ENCODE results near the gene FERMT3. TPM values are rescaled to one million over a fixed set of nuclear protein-coding genes. Genes with fewer than 3 reads are reported as not detected.

Gene FERMT3
- total and polyA plus RNA-seq, 5 donors: 5.2 to 17.5 (median 10.9) TPM

DNA sequence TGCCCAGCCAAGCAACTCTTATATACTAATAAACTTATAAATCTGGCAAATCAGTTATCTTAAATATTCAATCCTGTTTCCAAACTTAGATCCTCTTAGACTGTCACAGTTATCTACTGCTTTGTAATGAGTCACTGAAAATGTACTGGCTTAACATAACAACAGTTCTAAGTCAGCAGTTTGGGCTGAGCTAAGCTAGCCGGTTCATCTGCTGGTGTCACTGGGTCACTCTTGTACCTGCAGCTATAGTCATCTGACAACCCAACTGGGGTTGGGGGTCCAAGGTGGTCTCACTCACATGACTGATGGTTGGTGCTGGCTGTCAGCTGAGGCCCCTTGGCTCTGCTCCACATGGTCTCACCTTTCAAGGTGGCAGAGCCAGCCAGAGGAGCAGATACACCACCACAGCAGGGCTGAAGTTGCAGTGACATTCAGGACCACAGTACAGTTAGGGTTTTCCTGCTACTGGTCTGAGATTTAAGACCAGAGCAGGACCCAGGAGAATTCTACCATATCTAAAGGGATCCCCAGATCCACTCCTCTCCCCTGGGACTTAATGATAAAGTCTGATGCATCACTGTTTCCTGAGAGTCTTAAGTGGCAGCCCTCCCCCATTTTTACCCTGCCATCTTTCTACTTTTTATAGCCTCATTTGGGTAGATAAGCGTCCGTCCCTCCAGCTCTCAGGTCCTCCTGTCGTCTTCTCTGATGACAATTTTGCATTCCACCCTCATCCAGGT lies 32.7 kb upstream of the FERMT3 start:
- Histone ChIP-seq H3K4me3 (ENCODE audit: low read length) (no peak overlapping the region), H3K4me1 (ENCODE audit: control insufficient read depth, insufficient read depth, low read length) (no peaks in the 10 kb centered on the region), H3K27ac (ENCODE audit: low read length) (no peak overlapping the region), H3K9me3 (ENCODE audit: control insufficient read depth, low read length) (no peaks in the 10 kb centered on the region), H3K27me3 (ENCODE audit: control insufficient read depth, insufficient read depth) (no peaks in the 10 kb centered on the region)
- intact Hi-C loops (cut with DNase I): no loop called here
- peak in 1 of 2 donors; percentile 32 for ATAC-seq
- 86% methylated on average over 4 of the region's 4 CpGs for WGBS
- DNase-seq: no peak

DNA sequence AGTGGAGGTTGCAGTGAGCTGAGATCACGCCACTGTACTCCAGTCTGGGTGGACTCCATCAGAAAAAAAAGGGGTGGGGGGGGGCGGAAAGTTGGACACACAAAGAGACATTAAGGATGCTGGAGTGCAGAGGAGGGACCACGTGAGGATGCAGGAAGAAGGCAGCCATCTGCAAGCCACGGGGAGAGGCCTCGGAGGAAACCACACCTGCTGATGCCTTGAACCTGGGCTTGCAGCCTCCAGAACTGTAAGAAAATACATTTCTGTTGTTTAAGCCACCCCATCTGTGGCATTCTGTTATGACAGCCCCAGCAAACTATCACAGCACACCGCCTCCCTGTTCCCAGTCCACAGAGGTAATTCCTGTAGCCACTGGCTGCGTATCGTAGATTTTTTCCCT lies 29.8 kb upstream of the FERMT3 start:
- intact Hi-C loops (cut with DNase I): no loop called here
- DNase-seq: no peak
- no peak overlapping the region for H3K27ac ChIP-seq (ENCODE audit: low read length)
- 86% methylated on average over 8 of the region's 8 CpGs for WGBS
- no peak overlapping the region for H3K4me3 ChIP-seq (ENCODE audit: low read length)
- H3K9me3 ChIP-seq (ENCODE audit: control insufficient read depth, low read length): no peaks in the 10 kb centered on the region
- no peak for ATAC-seq
- no peaks in the 10 kb centered on the region for H3K27me3 ChIP-seq (ENCODE audit: control insufficient read depth, insufficient read depth)
- H3K4me1 ChIP-seq (ENCODE audit: control insufficient read depth, insufficient read depth, low read length): peaks cover 4% of the 10 kb centered on the region

DNA sequence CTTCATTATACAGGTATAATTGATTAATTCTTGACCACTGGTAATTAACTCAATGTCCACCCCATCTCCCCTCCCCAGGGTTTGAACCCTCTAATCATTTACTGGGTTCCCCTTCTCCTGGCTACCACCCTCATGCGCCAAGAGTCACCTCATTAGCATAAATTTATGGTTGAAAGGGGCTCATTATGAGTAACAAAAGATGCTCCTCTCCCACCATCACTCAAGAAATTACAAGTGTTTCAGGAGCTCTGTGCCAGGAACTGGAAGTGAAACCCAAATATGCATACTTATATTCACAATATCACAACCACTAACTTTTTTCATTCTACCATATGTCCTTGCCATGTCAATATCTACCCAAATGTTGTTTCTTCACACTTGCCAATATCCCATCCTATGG lies 28.3 kb upstream of the FERMT3 start:
- Histone ChIP-seq H3K9me3 (ENCODE audit: control insufficient read depth, low read length) (no peaks in the 10 kb centered on the region), H3K27me3 (ENCODE audit: control insufficient read depth, insufficient read depth) (no peaks in the 10 kb centered on the region), H3K27ac (ENCODE audit: low read length) (no peak overlapping the region), H3K4me1 (ENCODE audit: control insufficient read depth, insufficient read depth, low read length) (peaks cover 4% of the 10 kb centered on the region), H3K4me3 (ENCODE audit: low read length) (no peak overlapping the region)
- DNase-seq: no peak
- intact Hi-C loops (cut with DNase I): no loop called here
- 94% methylated on average over 1 of the region's 1 CpG for WGBS
- ATAC-seq: no peak

DNA sequence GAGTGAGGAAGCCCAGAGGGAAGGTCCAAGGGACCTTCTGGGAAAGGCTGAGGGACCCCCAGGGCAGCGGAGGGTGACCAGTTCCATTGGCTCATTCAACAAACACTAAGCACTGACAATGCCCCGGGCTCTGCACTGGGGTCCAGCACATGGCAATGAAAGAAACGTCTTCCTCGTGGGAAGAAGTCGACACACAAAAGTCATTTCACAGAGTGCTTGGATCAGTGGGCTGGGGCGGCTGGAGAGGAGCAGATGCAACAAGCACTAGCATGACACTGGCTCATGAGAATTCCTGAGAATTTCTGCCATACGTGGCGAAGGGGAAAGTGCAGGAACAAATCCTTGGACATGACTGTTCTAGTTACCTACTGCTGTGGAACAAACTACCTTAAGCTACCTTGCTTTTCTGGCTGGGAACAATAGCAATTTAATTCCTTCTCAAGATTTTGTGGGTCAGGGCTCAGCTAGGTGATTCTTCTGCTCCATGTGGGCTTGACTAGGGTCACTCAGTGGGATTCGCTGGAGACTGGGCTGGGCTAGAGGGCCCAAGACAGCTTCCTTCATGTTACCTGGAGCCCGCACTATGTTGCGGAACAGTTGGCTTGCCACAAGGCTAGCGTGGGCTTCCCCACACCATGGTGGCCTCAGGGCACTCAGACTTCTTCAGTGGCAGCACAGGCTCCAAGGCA lies 27.4 kb upstream of the FERMT3 start:
- Histone ChIP-seq H3K9me3 (ENCODE audit: control insufficient read depth, low read length) (no peaks in the 10 kb centered on the region), H3K27ac (ENCODE audit: low read length) (no peak overlapping the region), H3K4me1 (ENCODE audit: control insufficient read depth, insufficient read depth, low read length) (peaks cover 8% of the 10 kb centered on the region), H3K27me3 (ENCODE audit: control insufficient read depth, insufficient read depth) (no peaks in the 10 kb centered on the region), H3K4me3 (ENCODE audit: low read length) (no peak overlapping the region)
- ATAC-seq (no peak), DNase-seq (peak in 1 of 3 donors; percentile 37)
- intact Hi-C loops (cut with DNase I): no loop called here
- WGBS: 96% methylated on average over 12 of the region's 12 CpGs

DNA sequence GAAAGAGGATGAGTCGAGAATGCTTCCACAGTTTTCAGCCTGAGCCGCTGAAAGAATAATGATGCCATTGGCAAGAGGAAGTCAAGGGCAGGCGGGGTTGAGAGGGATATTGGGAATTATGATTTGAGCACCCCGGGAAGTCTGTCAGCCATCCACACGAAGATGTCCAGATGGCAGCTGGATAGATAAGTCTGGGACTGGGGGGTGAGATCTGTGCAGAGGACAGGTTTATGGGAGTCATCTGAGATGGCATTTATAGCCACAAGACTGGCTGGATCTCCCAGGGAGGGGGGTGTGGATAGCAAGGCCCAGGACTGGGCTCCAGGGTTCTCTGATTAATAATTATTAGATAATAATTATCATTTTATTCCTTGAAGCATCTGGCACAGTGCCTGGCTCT lies 25.6 kb upstream of the FERMT3 start:
- H3K27me3 ChIP-seq (ENCODE audit: control insufficient read depth, insufficient read depth): no peaks in the 10 kb centered on the region
- no peaks in the 10 kb centered on the region for H3K9me3 ChIP-seq (ENCODE audit: control insufficient read depth, low read length)
- H3K4me1 ChIP-seq (ENCODE audit: control insufficient read depth, insufficient read depth, low read length): peaks cover 10% of the 10 kb centered on the region
- intact Hi-C loops (cut with DNase I): no loop called here
- DNase-seq (peak in 1 of 3 donors; percentile 41), ATAC-seq (no peak)
- WGBS: 41% methylated on average over 5 of the region's 5 CpGs
- H3K27ac ChIP-seq (ENCODE audit: low read length): peak overlapping the region; percentile 71
- H3K4me3 ChIP-seq (ENCODE audit: low read length): no peak overlapping the region

DNA sequence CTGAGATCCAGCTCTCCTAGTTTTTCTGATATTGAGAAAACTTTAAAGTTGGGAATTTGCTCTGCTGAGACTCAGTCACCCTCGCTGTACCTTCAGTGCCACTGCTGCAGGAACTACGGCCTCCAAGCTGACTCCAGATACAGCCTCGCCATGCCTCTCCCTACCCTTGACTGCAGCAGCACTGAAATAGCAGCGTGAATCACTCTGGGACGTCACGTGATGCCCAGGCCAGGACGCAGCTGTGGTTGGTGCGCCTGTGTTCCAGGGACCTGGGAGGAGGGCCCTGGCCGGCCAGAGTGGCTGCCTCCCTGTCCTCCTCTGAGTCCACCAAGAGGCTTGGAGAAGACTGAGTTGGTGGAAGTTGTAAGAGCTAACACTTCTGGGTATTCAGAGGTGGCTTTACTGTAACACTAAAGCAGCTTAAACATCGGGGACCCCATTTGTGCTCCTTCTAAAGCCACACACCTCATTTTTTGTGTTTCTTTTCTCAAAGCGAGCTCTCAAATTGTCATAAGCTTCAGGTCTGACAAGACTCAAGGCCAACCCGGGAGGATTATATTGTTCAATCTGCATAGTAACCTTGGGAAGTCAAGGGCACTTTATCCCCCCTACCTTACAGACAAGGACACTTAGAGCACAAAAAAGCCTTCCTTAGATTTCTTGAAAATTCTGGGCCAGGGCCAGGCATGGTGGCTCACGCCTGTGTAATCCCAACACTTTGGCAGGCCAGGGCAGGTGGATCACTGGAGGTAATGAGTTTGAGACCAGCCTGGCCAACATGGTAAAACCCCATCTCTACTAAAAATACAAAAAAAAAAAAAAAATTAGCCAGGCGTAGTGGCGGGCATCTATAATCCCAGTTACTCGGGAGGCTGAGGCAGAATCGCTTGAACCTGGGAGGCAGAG lies 24.8 kb upstream of the FERMT3 start:
- peak; percentile 71 to 76 for ATAC-seq
- intact Hi-C loops (cut with DNase I): no loop called here
- peaks cover 10% of the 10 kb centered on the region for H3K4me1 ChIP-seq (ENCODE audit: control insufficient read depth, insufficient read depth, low read length)

DNA sequence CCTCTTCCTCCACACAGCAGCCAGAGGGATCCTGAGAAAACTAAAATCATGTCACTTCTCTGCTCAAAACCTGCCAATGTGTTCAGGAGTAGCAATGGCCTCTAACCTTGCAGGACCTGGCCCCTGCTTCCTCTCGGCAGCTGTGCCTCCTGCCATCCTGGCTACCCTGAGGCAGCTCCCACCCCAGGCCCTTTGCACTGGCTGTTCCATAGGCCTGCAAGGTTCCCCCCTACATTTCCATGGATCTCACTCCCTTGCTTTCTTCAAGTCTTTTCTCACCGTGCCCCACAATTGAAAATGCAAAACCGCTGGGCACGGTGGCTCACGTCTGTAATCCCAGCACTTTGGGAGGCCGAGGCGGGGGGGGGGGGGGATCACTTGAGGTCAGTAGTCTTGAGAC lies 22.6 kb upstream of the FERMT3 start:
- Histone ChIP-seq H3K27me3 (ENCODE audit: control insufficient read depth, insufficient read depth) (no peaks in the 10 kb centered on the region), H3K4me3 (ENCODE audit: low read length) (no peak overlapping the region), H3K27ac (ENCODE audit: low read length) (peak overlapping the region; percentile 10), H3K9me3 (ENCODE audit: control insufficient read depth, low read length) (no peaks in the 10 kb centered on the region), H3K4me1 (ENCODE audit: control insufficient read depth, insufficient read depth, low read length) (peaks cover 10% of the 10 kb centered on the region)
- DNase-seq (peak in 1 of 3 donors; percentile 17), ATAC-seq (no peak)
- intact Hi-C loops (cut with DNase I): no loop called here
- 85% methylated on average over 7 of the region's 7 CpGs for WGBS

More for the DNA sequence above, 24.8 kb upstream of the FERMT3 start:
- WGBS: 40% methylated on average over 17 of the region's 17 CpGs
- Histone ChIP-seq H3K27ac (ENCODE audit: low read length) (peak overlapping the region; percentile 84), H3K4me3 (ENCODE audit: low read length) (no peak overlapping the region), H3K9me3 (ENCODE audit: control insufficient read depth, low read length) (no peaks in the 10 kb centered on the region), H3K27me3 (ENCODE audit: control insufficient read depth, insufficient read depth) (no peaks in the 10 kb centered on the region)
- DNase-seq: peak; percentile 94 to 97 (median 96)

DNA sequence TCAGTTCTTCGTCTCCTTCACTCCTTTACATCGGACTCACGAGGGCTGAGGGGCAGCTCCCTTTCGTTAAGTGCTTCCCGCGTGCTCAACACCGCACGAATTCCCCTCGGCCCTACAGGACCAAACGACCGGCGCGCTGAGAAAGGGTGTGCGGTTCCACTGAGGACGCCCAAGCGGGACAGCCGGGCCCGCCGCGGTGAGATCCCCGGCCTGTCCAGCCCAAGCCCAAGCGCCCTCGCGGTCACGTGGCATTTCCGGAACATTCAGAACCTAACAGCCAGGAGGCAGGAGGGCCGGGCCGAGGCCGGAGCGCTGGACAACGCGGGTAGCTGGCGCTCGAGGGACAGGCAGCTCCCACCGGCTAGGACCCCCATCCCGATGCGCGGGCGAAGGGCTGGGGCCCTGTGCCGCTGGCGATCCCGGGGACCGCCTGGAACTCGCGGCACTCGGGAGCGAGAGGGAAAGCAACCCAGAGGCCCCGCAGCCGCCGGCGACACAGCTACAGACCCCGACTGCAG lies 21.3 kb upstream of the FERMT3 start:
- H3K4me3 ChIP-seq (ENCODE audit: low read length): peak overlapping the region; percentile 54
- peaks cover 10% of the 10 kb centered on the region for H3K4me1 ChIP-seq (ENCODE audit: control insufficient read depth, insufficient read depth, low read length)
- whole genome bisulfite sequencing: under 1% methylated on average over 52 of the region's 52 CpGs
- ATAC-seq (peak; percentile 68 to 79), DNase-seq (peak; percentile 93 to 96 (median 95))
- no peaks in the 10 kb centered on the region for H3K9me3 ChIP-seq (ENCODE audit: control insufficient read depth, low read length)
- H3K27me3 ChIP-seq (ENCODE audit: control insufficient read depth, insufficient read depth): no peaks in the 10 kb centered on the region
- intact Hi-C loops (cut with DNase I): loop anchor here in 1 of 4 donors (5.0 kb wide), 1 partner anchor 117 kb away; the partner anchor contains the start of gene CATSPERZ
- peak overlapping the region; percentile 89 for H3K27ac ChIP-seq (ENCODE audit: low read length)

DNA sequence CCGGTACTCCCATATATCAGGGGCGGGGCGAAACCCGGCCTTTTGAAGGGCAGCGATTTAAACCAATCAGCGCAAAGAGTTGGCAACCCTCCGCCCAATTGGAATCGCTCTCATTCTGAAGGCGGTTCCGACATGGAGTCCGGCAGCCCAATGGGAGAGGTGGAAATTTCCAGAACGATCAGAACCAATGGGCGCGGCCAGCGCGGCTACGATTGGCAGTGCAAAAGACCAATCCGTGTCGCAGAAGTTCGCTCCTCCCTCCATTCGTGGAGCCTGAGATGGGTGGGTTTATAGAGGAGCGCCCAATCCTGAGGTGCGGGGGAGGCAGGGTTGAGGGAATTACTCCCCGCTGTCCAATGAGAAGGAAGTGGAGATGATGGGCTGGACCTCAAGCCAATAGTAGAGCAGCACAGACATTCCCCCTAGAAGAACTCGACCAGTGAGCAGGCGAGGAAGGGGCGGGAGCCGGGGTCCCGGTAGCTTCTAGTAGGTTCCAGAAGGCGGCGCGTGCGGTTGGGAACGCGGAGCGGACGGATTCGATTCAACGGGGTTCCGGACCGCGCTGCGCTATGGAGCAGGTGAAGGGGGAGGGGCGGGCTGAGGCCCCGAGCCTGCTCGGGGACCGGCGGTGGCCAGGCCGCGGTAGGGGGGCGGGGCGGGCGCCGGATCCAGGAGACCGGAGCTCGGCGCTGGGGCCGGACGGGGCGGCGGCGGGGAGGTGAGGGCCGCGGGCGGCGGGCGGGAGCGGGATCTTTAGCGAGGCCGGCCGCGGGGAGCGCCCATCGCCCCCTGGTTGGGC lies 20.6 kb upstream of the FERMT3 start, which contains the start of gene STIP1:
TSS of gene STIP1 (plus strand) at position 479 of the 799 bp plus-strand sequence. CDS start at position 570, 91 bp downstream.
- peak within 1 kb of the TSS; percentile 89 for H3K27ac ChIP-seq (ENCODE audit: low read length)
- ATAC-seq (peak; percentile 94 to 95), DNase-seq (peak; percentile 99)
- H3K4me1 ChIP-seq (ENCODE audit: control insufficient read depth, insufficient read depth, low read length): peaks cover 6% of the 10 kb centered on the region
- under 1% methylated on average over 74 of the region's 74 CpGs for WGBS
- peak within 1 kb of the TSS; percentile 54 for H3K4me3 ChIP-seq (ENCODE audit: low read length)
- H3K27me3 ChIP-seq (ENCODE audit: control insufficient read depth, insufficient read depth): no peaks in the 10 kb centered on the region
- H3K9me3 ChIP-seq (ENCODE audit: control insufficient read depth, low read length): no peaks in the 10 kb centered on the region
- intact Hi-C loops (cut with DNase I): loop anchor here in 1 of 4 donors (5.0 kb wide), 1 partner anchor 116 kb away; the partner anchor contains the start of gene CATSPERZ

All from right cardiac atrium (tissue), 5 donors.